H1 (cell line): ENCODE measurements around the gene ARHGAP1. TPM values are rescaled to one million over a fixed set of nuclear protein-coding genes. Genes with fewer than 3 reads are reported as not detected.

Experiments used
- CTCF ChIA-PET: fragments of 300-600 bp; sonication (Branson Sonifier 250); formaldehyde crosslinking; loops from one replicate; lab custom pipeline; 2021; ENCODE audit not compliant: partially characterized antibody; lab: Charles Lee
- POLR2A ChIA-PET: fragments of 300-600 bp; sonication (Branson Sonifier 250); formaldehyde crosslinking; loops from one replicate; lab custom pipeline; 2021; ENCODE audit warnings: inconsistent platforms; ENCODE audit not compliant: partially characterized antibody; lab: Charles Lee
- DNase-seq, 2 experiments: peaks; one replicate each; pipeline versions ENCODE4 v3.0.0 to v3.0.0-alpha.2; 2010 to 2022; ENCODE audit warnings: low spot score in 2 of 2, low read depth in 1 of 2, mixed read lengths in 1 of 2
- FAIRE-seq: peaks from 2 replicates; lab custom pipeline; 2011; peaks lifted over from hg19 to GRCh38; lab: Jason Lieb, UNC
- H2AFZ ChIP-seq: 2 replicates; pipeline ENCODE4 v1.8.1; 2012; ENCODE audit warnings: low read length, inconsistent platforms
- H2AK5ac ChIP-seq: 2 replicates; pipeline ENCODE4 v1.6.1; 2013; ENCODE audit warnings: low read depth, low read length
- H2BK120ac ChIP-seq: replicated peaks from 2 replicates; pipeline ENCODE3; 2013; ENCODE audit warnings: low read depth, low read length, inconsistent platforms
- H2BK12ac ChIP-seq: 2 replicates; pipeline ENCODE4 v1.6.1; 2013; ENCODE audit warnings: low read depth, low read length
- H2BK15ac ChIP-seq: 2 replicates; pipeline ENCODE4 v1.6.1; 2013; ENCODE audit warnings: low read length
- H2BK20ac ChIP-seq: 2 replicates; pipeline ENCODE4 v1.6.1; 2013; ENCODE audit warnings: low read length
- H2BK5ac ChIP-seq: 2 replicates; pipeline ENCODE4 v1.6.1; 2013; ENCODE audit warnings: low read depth, low read length
- H3K14ac ChIP-seq: 2 replicates; pipeline ENCODE4 v1.6.1; 2013; ENCODE audit warnings: inconsistent platforms; ENCODE audit not compliant: insufficient read length
- H3K18ac ChIP-seq: 2 replicates; pipeline ENCODE4 v1.6.1; 2013; ENCODE audit warnings: low read length; ENCODE audit errors: extremely low read depth
- H3K23ac ChIP-seq: 2 replicates; pipeline ENCODE4 v1.6.1; 2013; ENCODE audit warnings: inconsistent platforms; ENCODE audit not compliant: insufficient read length
- H3K23me2 ChIP-seq: 2 replicates; pipeline ENCODE4 v1.6.1; 2013; ENCODE audit warnings: low read depth, low read length
- H3K27ac ChIP-seq: 2 replicates; pipeline ENCODE4 v1.6.1; 2011; ENCODE audit warnings: low read depth, low read length, inconsistent platforms
- H3K27me3 ChIP-seq, 4 experiments: replicated peaks in 1 of 4; 1 replicate in 1 of 4; 2 replicates in 3 of 4; pipeline versions ENCODE4 v1.6.1 to v1.8.1; 2011 to 2013; ENCODE audit warnings: low read length in 3 of 4, mild to moderate bottlenecking in 3 of 4, inconsistent platforms in 2 of 4, mixed read lengths in 2 of 4, moderate library complexity in 1 of 4; ENCODE audit not compliant: control insufficient read depth in 3 of 4, insufficient read depth in 3 of 4; ENCODE audit errors: extremely low read depth in 1 of 4
- H3K36me3 ChIP-seq, 4 experiments: 2 replicates each; pipeline versions ENCODE4 v1.6.1 to v1.8.1; 2011 to 2013; ENCODE audit warnings: mild to moderate bottlenecking in 4 of 4, low read length in 3 of 4, moderate library complexity in 2 of 4, control low read depth in 1 of 4, inconsistent platforms in 1 of 4; ENCODE audit not compliant: insufficient read depth in 4 of 4, control insufficient read depth in 2 of 4
- H3K4ac ChIP-seq: replicated peaks from 2 replicates; pipeline ENCODE3; 2013; ENCODE audit warnings: low read length, low read depth, mixed read lengths, inconsistent platforms; ENCODE audit not compliant: insufficient read length
- H3K4me1 ChIP-seq, 4 experiments: replicated peaks in 1 of 4; 1 replicate in 1 of 4; 2 replicates in 3 of 4; pipeline versions ENCODE4 v1.6.1 to v1.8.1; 2011 to 2013; ENCODE audit warnings: low read length in 3 of 4, inconsistent platforms in 2 of 4, mixed read lengths in 1 of 4; ENCODE audit not compliant: insufficient read depth in 4 of 4, control insufficient read depth in 3 of 4
- H3K4me2 ChIP-seq, 2 experiments: 2 replicates each; pipeline versions ENCODE4 v1.6.1 to v1.8.1; 2011 to 2013; ENCODE audit warnings: low read depth in 2 of 2, low read length in 2 of 2, control low read depth in 1 of 2, inconsistent platforms in 1 of 2, mild to moderate bottlenecking in 1 of 2; ENCODE audit not compliant: insufficient read depth in 1 of 2
- H3K4me3 ChIP-seq, 4 experiments: fragments of 200-600, 300-600 bp in 1 of 4; sonication (generic), shearing (Covaris generic), sonication (Bioruptor Twin) in 1 of 4; 2 replicates each; pipeline versions ENCODE4 v1.5.1 to v1.8.1; 2011 to 2016; ENCODE audit warnings: low read length in 4 of 4, low read depth in 3 of 4, control low read depth in 2 of 4, inconsistent platforms in 2 of 4, mild to moderate bottlenecking in 2 of 4, mixed read lengths in 1 of 4, moderate library complexity in 1 of 4; ENCODE audit not compliant: insufficient read depth in 2 of 4; ENCODE audit errors: extremely low read depth in 1 of 4
- H3K56ac ChIP-seq: replicated peaks from 2 replicates; pipeline ENCODE3; 2013; ENCODE audit warnings: low read depth, mild to moderate bottlenecking, mixed read lengths, low read length, inconsistent platforms; ENCODE audit not compliant: insufficient read length
- H3K79me1 ChIP-seq: 2 replicates; pipeline ENCODE4 v1.6.1; 2013; ENCODE audit warnings: low read depth, low read length, control low read depth
- H3K79me2 ChIP-seq, 2 experiments: 2 replicates each; pipeline versions ENCODE4 v1.6.1 to v1.8.1; 2012 to 2013; ENCODE audit warnings: low read length in 2 of 2, mild to moderate bottlenecking in 2 of 2, inconsistent platforms in 1 of 2; ENCODE audit not compliant: insufficient read depth in 2 of 2, control insufficient read depth in 1 of 2
- H3K9ac ChIP-seq, 4 experiments: replicated peaks in 1 of 4; 1 replicate in 1 of 4; 2 replicates in 3 of 4; pipeline versions ENCODE4 v1.6.1 to v1.8.1; 2011 to 2013; ENCODE audit warnings: low read depth in 3 of 4, low read length in 3 of 4, control low read depth in 2 of 4, mild to moderate bottlenecking in 2 of 4, moderate library complexity in 2 of 4, inconsistent platforms in 1 of 4; ENCODE audit errors: extremely low read depth in 1 of 4
- H3K9me3 ChIP-seq, 2 experiments: 2 replicates each; pipeline versions ENCODE4 v1.6.1 to v1.8.1; 2012 to 2013; ENCODE audit warnings: mild to moderate bottlenecking in 2 of 2, moderate library complexity in 2 of 2, control low read depth in 1 of 2, inconsistent platforms in 1 of 2, low read depth in 1 of 2, low read length in 1 of 2, mixed read lengths in 1 of 2; ENCODE audit not compliant: insufficient read depth in 2 of 2
- H4K20me1 ChIP-seq, 2 experiments: replicated peaks in 1 of 2; 2 replicates each; pipeline versions ENCODE3 to v1.8.1; 2011 to 2013; ENCODE audit warnings: inconsistent platforms in 2 of 2, low read length in 2 of 2, mild to moderate bottlenecking in 1 of 2; ENCODE audit not compliant: insufficient read depth in 2 of 2, control insufficient read depth in 1 of 2
- H4K5ac ChIP-seq: 2 replicates; pipeline ENCODE4 v1.6.1; 2013; ENCODE audit warnings: low read length, low read depth, mixed read lengths, inconsistent platforms; ENCODE audit not compliant: insufficient read length
- H4K8ac ChIP-seq: 2 replicates; pipeline ENCODE4 v1.8.0; 2013; ENCODE audit warnings: mild to moderate bottlenecking, moderate library complexity, low read length, inconsistent platforms; ENCODE audit not compliant: insufficient read depth; ENCODE audit errors: extremely low read depth
- H4K91ac ChIP-seq: replicated peaks from 2 replicates; pipeline ENCODE3; 2013; ENCODE audit warnings: low read length, mixed read lengths, inconsistent platforms; ENCODE audit not compliant: insufficient read length
- CHD1 ChIP-seq: IDR thresholded peaks from 2 replicates; pipeline ENCODE4 v1.6.1; 2012; ENCODE audit warnings: low read depth, low read length, improper control_type of control experiment
- MAFK ChIP-seq: IDR thresholded peaks from 2 replicates; pipeline ENCODE4 v1.6.1; 2012; ENCODE audit warnings: low read depth, mild to moderate bottlenecking, improper control_type of control experiment, low read length
- NRF1 ChIP-seq: IDR thresholded peaks from 2 replicates; pipeline ENCODE4 v1.6.1; 2011; ENCODE audit warnings: mild to moderate bottlenecking, low read depth, low read length, improper control_type of control experiment
- WGBS, 2 experiments: shearing (Covaris generic) in 1 of 2; methylation state at CpG; one replicate each; pipeline versions ENCODE4 v1.1.6 to v1.1.7; 2013 to 2015; ENCODE audit warnings: low lambda C conversion rate in 2 of 2, mixed read lengths in 2 of 2, inconsistent platforms in 1 of 2, low coverage in 1 of 2, missing lambda C conversion rate in 1 of 2; ENCODE audit not compliant: insufficient replicate concordance in 2 of 2, insufficient coverage in 1 of 2, insufficient read length in 1 of 2; ENCODE audit errors: extremely low coverage in 1 of 2, missing lambda C conversion rate in 1 of 2; 5-methylcytosine and 5-hydroxymethylcytosine counted together
- polyA plus RNA-seq, 7 experiments: library from polyadenylated mRNA; depleted of rRNA in 3 of 7; stranded (reverse) in 5 of 7; unstranded in 2 of 7; fragments of >200 nt in 5 of 7; fragments of 200-250 nt in 2 of 7; gene quantifications; 1 replicate in 5 of 7; 2 replicates in 1 of 7; 4 replicates in 1 of 7; pipeline versions ENCODE4 v1.2.1 to v1.2.3, GENCODE V29; 2011 to 2013; ENCODE audit warnings: missing spikeins in 2 of 7, mixed read lengths in 2 of 7
- total RNA-seq: library from RNA; stranded (reverse); fragmentation: NEBNext Ultra II Directional; extraction: Animal tissue kit (Norgen Biotek cat#: 25700); gene quantifications from 2 replicates; pipeline ENCODE4 v1.2.1, GENCODE V29; 2021

The ARHGAP1 gene
- total and polyA plus RNA-seq, 2 of the 8 experiments (the other 6 are each of a cell fraction or from before 2014, with no cell fraction given) = 28.6 to 58.8 TPM

DNA sequence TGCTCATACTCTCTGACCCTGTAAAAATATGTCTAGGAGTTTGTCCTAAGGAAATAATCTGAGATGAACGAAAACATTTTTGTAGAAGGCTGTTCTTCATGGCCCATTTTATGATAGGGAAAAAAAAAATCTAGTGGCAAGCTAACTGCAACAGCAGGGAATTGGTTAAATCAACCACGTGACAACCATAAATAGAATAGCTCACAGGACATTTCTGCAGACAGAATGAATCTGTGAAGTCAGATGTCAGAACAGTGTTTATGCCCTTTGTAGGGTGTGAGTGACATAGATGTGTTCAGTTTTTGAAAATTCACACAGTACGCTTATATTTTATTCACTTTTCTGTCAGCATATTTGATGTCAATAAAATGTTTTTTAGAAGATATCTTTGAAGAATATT, 16.1 kb downstream of the ARHGAP1 start:
- no peak overlapping the region for H2AK5ac ChIP-seq
- DNase-seq = no peak
- H3K23me2 ChIP-seq = no peaks in the 10 kb centered on the region
- H3K79me1 ChIP-seq = no peaks in the 10 kb centered on the region
- no peak overlapping the region for H4K8ac ChIP-seq
- ChIA-PET CTCF (interaction anchor here (0.6 to 7.5 kb wide), 5 partner anchors 10 to 220 kb away, joined by 3 to 36 read pairs (median 3); partner anchors contain the start of genes ATG13 and HARBI1), POLR2A (interaction anchor here (0.8 to 1.4 kb wide), 2 partner anchors 9 to 11 kb away, joined by 3 read pairs; no protein-coding TSS in a partner anchor)
- H3K14ac ChIP-seq = no peak overlapping the region
- no peak for FAIRE-seq
- no peak overlapping the region for H2BK5ac ChIP-seq
- 86% methylated on average over 3 of the region's 3 CpGs; no CpG with 5 or more reads in 1 of the 2 experiments for WGBS, 2 experiments
- peaks cover 0 to 1% of the 10 kb centered on the region in 2 experiments for H4K20me1 ChIP-seq
- H2AFZ ChIP-seq = no peak overlapping the region
- no peak overlapping the region for H2BK12ac ChIP-seq
- no peak overlapping the region for H2BK120ac ChIP-seq
- no peak overlapping the region for H4K91ac ChIP-seq
- H4K5ac ChIP-seq = no peak overlapping the region
- no peak overlapping the region for H3K18ac ChIP-seq
- H2BK20ac ChIP-seq = no peak overlapping the region
- no peak overlapping the region for H3K4ac ChIP-seq
- H3K56ac ChIP-seq = no peak overlapping the region
- H3K36me3 ChIP-seq = peaks cover 0 to 11% (median 3%) of the 10 kb centered on the region in 4 experiments; a peak in 6 of 8 replicates
- H3K4me2 ChIP-seq = no peak overlapping the region
- H3K79me2 ChIP-seq = no peaks in the 10 kb centered on the region
- H3K27ac ChIP-seq = no peak overlapping the region
- H3K4me1 ChIP-seq = no peaks in the 10 kb centered on the region
- H3K27me3 ChIP-seq = no peaks in the 10 kb centered on the region
- no peak overlapping the region for H3K9ac ChIP-seq
- no peak overlapping the region for H3K23ac ChIP-seq
- TF ChIP-seq CHD1 (no peak), MAFK (no peak), NRF1 (no peak)
- H3K4me3 ChIP-seq = no peak overlapping the region
- no peak overlapping the region for H2BK15ac ChIP-seq
- H3K9me3 ChIP-seq = no peaks in the 10 kb centered on the region
